ENCODE data around the gene TRRAP. TPM values are rescaled to one million over a fixed set of nuclear protein-coding genes. Genes with fewer than 3 reads are reported as not detected.

Gene TRRAP
- total RNA-seq, 4 donors from 2014 or later, result 12.1 to 25.6 (median 16.7) TPM

- Histone ChIP-seq H3K27ac (no peak overlapping the region), H3K36me3 (peaks cover 34 to 100% (median 74%) of the 10 kb centered on the region in 3 donors), H3K4me1 (peaks cover 0 to 15% (median 3%) of the 10 kb centered on the region in 3 donors), H3K4me3 (no peak overlapping the region), H3K27me3 (no peaks in the 10 kb centered on the region), H3K9me3 (no peaks in the 10 kb centered on the region)
- no peak for DNase-seq
- WGBS, 2 donors, result 70 to 87% methylated on average over 5 to 17 of the region's 26 CpGs
- TF ChIP-seq CTCF (IDR thresholded peaks at IDR 0.05) (no peak), POLR2A (IDR thresholded peaks at IDR 0.05) (no peak)
- intact Hi-C loops (cut with DNase I), result no loop called here
Measured at GRCh38 chr7:99035723-99036545, 157.6 kb downstream of the TRRAP start.

GRCh38 chr7:99036546-99037111, 158.3 kb downstream of the TRRAP start:
- 59 to 87% methylated on average over 5 to 6 of the region's 11 CpGs for WGBS, 2 donors
- no peak overlapping the region for H3K27ac ChIP-seq
- DNase-seq, result no peak
- no peaks in the 10 kb centered on the region for H3K9me3 ChIP-seq
- peaks cover 36 to 100% (median 72%) of the 10 kb centered on the region in 3 donors for H3K36me3 ChIP-seq
- no peak for TF ChIP-seq POLR2A (IDR thresholded peaks at IDR 0.05)
- TF ChIP-seq CTCF (IDR thresholded peaks at IDR 0.05), result peak in 2 of 6 experiments; percentile 12 to 30
- H3K4me1 ChIP-seq, result peaks cover 0 to 17% (median 3%) of the 10 kb centered on the region in 3 donors
- no peak overlapping the region for H3K4me3 ChIP-seq
- H3K27me3 ChIP-seq, result no peaks in the 10 kb centered on the region
- intact Hi-C loops (cut with DNase I), result no loop called here

DNA sequence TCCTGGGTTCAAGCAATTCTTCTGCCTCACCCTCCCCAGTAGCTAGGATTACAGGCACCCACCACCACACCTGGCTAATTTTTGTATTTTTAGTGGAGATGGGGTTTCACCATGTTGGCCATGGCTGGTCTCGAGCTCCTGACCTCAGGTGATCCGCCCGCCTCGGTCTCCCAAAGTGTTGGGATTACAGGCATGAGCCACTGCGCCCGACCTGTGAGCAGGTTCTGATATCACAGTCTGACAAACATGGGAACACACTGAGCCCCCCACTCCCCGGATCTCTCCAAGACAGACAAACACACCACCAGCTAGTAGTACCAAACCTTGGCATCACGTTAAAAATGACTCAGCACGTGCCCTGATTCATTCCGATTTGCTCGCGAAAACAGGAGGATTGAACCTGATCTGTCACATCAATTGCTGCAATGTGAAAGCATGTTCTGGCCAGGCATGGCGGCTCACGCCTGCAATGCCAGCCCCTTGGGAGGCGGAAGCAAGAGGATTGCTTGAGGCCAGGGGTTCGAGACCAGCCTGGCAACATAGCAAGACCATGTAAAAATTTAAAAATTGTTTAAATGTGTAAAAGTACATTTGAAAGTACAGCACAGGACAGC, 159.1 kb downstream of the TRRAP start:
- peaks cover 28 to 100% (median 65%) of the 10 kb centered on the region in 3 donors for H3K36me3 ChIP-seq
- H3K27me3 ChIP-seq, result no peaks in the 10 kb centered on the region
- TF ChIP-seq CTCF (IDR thresholded peaks at IDR 0.05) (no peak), POLR2A (IDR thresholded peaks at IDR 0.05) (no peak)
- DNase-seq, result no peak
- H3K9me3 ChIP-seq, result no peaks in the 10 kb centered on the region
- intact Hi-C loops (cut with DNase I), result no loop called here
- WGBS, 2 donors, result 84 to 87% methylated on average over 13 to 16 of the region's 16 CpGs
- H3K27ac ChIP-seq, result no peak overlapping the region
- peaks cover 0 to 23% (median 3%) of the 10 kb centered on the region in 3 donors for H3K4me1 ChIP-seq
- no peak overlapping the region for H3K4me3 ChIP-seq

GRCh38 chr7:99038086-99038855, 159.9 kb downstream of the TRRAP start:
- Histone ChIP-seq H3K4me1 (peaks cover 0 to 27% (median 3%) of the 10 kb centered on the region in 3 donors), H3K27me3 (no peaks in the 10 kb centered on the region), H3K36me3 (peaks cover 22 to 100% (median 62%) of the 10 kb centered on the region in 3 donors), H3K4me3 (no peak overlapping the region), H3K27ac (no peak overlapping the region), H3K9me3 (no peaks in the 10 kb centered on the region)
- no peak for DNase-seq
- intact Hi-C loops (cut with DNase I), result no loop called here
- 86 to 87% methylated on average over 12 to 19 of the region's 25 CpGs for WGBS, 2 donors
- TF ChIP-seq CTCF (IDR thresholded peaks at IDR 0.05), result no peak
- TF ChIP-seq POLR2A (IDR thresholded peaks at IDR 0.05), result no peak

All from esophagus squamous epithelium (tissue), 5 donors.